ENCODE results near the gene GOLGA2. TPM values are rescaled to one million over a fixed set of nuclear protein-coding genes. Genes with fewer than 3 reads are reported as not detected.

The GOLGA2 gene
- total RNA-seq, 1 donor from 2014 or later = 50.4 TPM

DNA sequence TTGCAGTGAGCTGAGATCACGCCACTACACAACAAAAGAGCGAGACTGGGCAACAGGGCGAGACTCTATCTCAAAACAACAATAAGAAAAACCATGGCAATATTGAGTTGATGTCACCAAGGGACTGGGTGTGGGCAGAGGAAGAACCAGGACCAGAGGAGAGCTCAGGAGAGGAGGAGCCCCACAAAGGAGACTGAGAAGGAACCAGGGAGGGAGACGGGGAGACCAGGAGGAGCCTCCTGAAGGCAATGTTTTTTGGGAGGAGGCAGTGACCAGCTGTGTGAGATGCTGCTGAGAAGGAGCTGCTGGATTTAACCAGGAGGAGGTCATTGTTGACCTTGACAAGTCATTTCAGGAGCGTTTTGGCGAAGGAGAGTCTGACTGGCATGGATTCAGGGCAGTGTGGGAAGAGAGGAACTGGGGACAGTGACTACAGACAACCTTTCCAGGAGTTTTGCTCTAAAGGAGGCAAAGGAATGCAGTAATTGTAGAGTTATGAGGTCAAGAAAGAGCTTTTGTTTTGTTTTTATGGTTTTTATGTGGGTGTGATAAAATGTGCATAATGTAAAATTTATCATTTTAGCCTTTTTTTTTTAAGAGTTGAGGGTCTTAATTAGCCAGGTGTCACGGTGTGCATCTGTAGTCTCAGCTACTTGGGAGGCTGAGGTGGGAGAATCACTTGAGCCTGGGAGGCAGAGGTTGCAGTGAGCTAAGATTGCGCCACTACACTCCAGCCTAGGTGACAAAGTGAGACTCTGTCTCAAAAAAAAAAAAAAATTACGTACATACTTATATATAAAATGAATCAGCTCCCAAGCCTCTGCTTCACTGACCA is 28.5 kb upstream of the GOLGA2 start:
- DNase-seq = no peak
- intact Hi-C loops (cut with micrococcal nuclease) = no loop called here
- Mint-ChIP-seq H3K4me3 (no peak overlapping the region), H3K36me3 (ENCODE audit: low read depth) (peaks cover 13% of the 10 kb centered on the region), H3K27me3 (no peaks in the 10 kb centered on the region), H3K27ac (no peak overlapping the region), H3K4me1 (no peaks in the 10 kb centered on the region), H3K9me3 (no peaks in the 10 kb centered on the region)

DNA sequence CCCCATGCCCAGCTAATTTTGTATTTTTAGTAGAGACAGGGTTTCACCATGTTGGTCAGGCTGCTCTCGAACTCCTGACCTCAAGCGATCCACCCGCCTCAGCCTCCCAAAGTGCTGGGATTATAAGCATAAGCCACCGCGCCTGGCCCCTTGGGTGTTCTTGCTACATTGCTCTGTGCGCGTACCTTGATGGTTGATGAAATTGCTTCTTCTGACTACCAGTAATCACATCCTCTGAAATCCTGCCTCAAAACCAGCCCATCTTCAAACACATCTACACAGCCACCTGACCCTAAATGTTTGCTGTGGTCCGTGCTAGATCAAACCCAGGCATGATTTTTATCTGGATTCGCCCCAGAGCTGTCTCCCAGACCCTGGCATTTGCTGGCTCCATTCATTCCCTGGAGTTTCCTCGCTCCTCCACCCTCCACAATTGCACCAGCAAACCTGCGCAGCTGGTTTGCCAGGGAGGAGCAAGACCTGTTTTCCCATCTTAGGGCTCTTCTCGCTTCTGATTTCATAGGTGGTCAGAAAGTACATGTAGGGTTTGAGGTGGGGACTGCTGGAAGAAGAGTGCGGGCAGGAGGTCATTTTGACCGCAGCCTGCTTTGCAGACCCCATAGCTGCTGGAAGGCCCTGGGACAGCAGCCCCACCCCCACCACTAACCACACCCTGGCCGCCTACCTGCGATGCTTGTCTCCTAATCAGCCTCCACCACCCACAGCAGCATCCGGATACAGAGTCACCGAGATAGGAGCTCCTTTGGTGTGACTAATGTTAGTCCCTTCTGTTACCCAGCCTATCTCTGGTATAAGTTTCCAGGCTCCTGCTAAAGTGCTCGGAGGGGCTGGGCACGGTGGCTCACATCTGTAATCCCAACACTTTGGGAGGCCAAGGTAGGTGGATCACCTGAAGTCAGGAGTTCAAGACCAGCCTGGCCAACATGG is 23.0 kb upstream of the GOLGA2 start:
- Mint-ChIP-seq H3K9me3 (no peaks in the 10 kb centered on the region), H3K4me1 (no peaks in the 10 kb centered on the region), H3K27me3 (no peaks in the 10 kb centered on the region), H3K4me3 (no peak overlapping the region), H3K27ac (no peak overlapping the region), H3K36me3 (ENCODE audit: low read depth) (no peaks in the 10 kb centered on the region)
- intact Hi-C loops (cut with micrococcal nuclease) = no loop called here
- DNase-seq = no peak

DNA sequence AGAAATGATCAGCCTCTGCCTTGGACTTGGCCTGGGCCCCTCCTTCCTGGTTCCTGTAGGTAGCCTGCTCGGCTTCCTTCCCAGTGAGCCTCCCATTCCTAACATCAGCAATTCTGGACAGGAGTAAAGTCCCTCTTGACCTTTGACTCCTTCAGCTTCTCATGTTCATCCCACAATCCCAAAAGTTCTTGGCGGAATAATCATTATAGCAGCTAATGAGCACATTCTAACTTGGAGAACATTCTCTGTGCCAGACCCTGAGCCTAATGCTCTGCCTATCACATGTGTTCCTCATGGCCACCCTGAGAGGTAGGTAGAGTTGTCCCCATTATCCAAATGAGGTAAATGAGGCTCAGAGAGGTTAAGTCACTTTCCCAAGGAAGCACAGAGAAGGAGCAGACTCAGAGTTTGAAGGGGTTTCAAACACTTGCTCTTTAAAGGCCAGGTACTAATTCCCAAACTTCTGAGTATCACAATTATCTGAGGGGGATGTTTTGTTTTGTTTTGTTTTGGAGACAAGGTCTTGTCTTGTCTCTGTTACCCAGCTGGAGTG is 21.5 kb upstream of the GOLGA2 start:
- no peak for DNase-seq
- no peaks in the 10 kb centered on the region for H3K9me3 Mint-ChIP-seq
- no peaks in the 10 kb centered on the region for H3K4me1 Mint-ChIP-seq
- no peaks in the 10 kb centered on the region for H3K27me3 Mint-ChIP-seq
- intact Hi-C loops (cut with micrococcal nuclease) = no loop called here
- no peak overlapping the region for H3K27ac Mint-ChIP-seq
- H3K4me3 Mint-ChIP-seq = no peak overlapping the region
- no peaks in the 10 kb centered on the region for H3K36me3 Mint-ChIP-seq (ENCODE audit: low read depth)

DNA sequence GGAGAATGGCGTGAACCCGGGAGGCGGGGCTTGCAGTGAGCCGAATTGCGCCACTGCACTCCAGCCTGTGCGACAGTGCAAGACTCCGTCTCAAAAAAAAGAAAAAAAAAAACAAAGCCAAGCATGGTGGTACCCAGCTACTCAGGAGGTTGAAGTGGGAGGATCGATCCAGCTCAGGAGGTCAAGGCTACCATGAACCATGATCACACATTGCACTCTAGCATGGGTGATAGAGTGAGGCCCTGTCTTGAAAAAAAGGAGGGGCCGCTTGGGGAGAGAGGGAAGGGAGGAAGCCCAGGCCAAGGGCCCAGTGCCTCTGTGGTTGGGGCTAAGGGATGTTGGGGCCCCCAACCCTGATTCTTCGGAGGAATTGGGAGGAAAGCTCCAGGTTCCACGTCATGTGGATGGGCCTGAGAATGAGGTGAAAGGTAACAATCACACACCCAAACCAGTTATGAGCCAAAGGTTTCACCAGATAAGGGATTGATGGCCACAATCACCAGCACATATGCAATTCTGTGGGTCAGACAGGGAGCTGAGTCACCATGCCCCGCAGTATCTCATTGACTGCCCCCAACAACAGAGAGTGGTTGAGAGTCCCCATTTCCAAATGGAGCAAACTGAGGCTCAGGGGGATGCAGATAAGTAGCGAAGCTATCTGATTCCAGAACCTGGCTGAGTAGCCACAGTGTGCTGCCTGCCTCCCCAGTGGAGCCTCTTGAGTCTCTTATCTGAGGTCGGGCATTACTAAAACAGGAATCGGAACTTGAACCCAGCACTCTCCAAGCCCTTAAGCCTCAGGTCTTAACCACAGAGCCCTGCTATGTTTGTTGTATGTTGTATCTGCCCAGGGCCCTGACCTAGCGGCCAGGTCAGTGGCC is 20.8 kb upstream of the GOLGA2 start:
- Mint-ChIP-seq H3K36me3 (ENCODE audit: low read depth) (no peaks in the 10 kb centered on the region), H3K27ac (no peak overlapping the region), H3K4me3 (no peak overlapping the region), H3K27me3 (no peaks in the 10 kb centered on the region), H3K9me3 (no peaks in the 10 kb centered on the region), H3K4me1 (no peaks in the 10 kb centered on the region)
- intact Hi-C loops (cut with micrococcal nuclease) = no loop called here
- no peak for DNase-seq

DNA sequence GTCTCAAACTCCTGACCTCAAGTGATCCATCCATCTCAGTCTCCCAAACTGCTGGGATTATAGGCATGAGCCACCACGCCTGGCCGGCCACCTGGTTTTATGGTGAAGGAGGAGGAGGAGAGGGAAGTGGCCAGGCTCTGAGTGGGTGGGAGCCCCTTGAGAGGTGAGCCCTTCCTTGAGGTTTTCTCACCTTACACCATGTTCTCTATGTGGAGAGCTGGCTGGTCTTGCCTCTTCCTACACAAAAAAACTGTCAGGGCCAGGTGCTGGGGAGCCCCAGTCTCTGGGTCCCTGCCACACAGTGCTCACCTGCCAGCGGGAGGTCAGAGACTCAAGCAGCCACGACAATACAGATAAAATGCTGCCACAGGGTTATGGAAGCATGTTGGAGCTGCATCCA is 18.3 kb upstream of the GOLGA2 start:
- no peak for DNase-seq
- Mint-ChIP-seq H3K4me1 (no peaks in the 10 kb centered on the region), H3K9me3 (no peaks in the 10 kb centered on the region), H3K27me3 (no peaks in the 10 kb centered on the region), H3K27ac (no peak overlapping the region), H3K36me3 (ENCODE audit: low read depth) (no peaks in the 10 kb centered on the region), H3K4me3 (no peak overlapping the region)
- intact Hi-C loops (cut with micrococcal nuclease) = loop anchor here (2.0 kb wide), 1 partner anchor 119 kb away; no protein-coding TSS in a partner anchor

DNA sequence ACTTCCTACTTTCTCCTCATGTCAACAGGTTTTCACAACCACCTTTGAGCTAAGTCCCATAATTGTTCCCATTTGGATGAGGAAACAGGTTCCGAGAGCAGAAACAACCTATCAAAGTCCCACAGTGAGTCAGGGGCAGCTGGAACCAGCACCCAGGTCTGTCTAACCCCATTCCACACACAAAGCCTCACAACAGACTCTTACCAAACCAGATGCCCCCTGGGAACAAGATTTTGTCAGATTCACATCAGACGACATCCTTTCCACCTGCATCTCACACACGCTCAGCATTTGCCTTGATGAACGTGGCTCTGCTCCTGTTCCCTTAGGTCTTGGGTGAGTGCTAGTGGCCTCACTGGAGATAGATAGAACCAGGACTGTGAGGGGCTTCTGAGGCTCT is 17.3 kb upstream of the GOLGA2 start:
- Mint-ChIP-seq H3K27ac (no peak overlapping the region), H3K4me1 (no peaks in the 10 kb centered on the region), H3K4me3 (no peak overlapping the region)

DNA sequence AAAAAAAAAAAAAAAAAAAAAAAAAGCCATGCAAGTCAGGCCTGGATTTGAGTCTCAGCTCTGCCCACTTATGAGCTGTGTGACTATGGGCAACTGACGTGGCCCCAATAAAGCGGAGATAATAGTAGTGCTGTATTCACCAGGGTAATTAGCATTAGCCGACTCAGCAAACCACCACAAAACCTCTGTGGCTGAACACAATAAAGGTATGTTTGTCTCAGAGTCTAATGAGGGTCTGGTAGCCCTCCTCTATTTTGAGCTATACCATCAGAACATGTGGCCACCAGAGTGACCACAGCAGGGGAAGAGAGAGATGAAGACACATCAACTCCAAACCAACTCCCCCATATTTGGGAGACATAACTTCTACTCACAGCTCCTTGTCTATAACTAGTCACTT is 16.2 kb upstream of the GOLGA2 start:
- Mint-ChIP-seq H3K4me3 (no peak overlapping the region), H3K9me3 (no peaks in the 10 kb centered on the region), H3K36me3 (ENCODE audit: low read depth) (no peaks in the 10 kb centered on the region), H3K4me1 (no peaks in the 10 kb centered on the region), H3K27ac (no peak overlapping the region), H3K27me3 (no peaks in the 10 kb centered on the region)
- intact Hi-C loops (cut with micrococcal nuclease) = no loop called here
- DNase-seq = no peak

More for the DNA sequence above, 17.3 kb upstream of the GOLGA2 start:
- Mint-ChIP-seq H3K27me3 (no peaks in the 10 kb centered on the region), H3K36me3 (ENCODE audit: low read depth) (no peaks in the 10 kb centered on the region), H3K9me3 (no peaks in the 10 kb centered on the region)
- no peak for DNase-seq
- intact Hi-C loops (cut with micrococcal nuclease) = no loop called here

DNA sequence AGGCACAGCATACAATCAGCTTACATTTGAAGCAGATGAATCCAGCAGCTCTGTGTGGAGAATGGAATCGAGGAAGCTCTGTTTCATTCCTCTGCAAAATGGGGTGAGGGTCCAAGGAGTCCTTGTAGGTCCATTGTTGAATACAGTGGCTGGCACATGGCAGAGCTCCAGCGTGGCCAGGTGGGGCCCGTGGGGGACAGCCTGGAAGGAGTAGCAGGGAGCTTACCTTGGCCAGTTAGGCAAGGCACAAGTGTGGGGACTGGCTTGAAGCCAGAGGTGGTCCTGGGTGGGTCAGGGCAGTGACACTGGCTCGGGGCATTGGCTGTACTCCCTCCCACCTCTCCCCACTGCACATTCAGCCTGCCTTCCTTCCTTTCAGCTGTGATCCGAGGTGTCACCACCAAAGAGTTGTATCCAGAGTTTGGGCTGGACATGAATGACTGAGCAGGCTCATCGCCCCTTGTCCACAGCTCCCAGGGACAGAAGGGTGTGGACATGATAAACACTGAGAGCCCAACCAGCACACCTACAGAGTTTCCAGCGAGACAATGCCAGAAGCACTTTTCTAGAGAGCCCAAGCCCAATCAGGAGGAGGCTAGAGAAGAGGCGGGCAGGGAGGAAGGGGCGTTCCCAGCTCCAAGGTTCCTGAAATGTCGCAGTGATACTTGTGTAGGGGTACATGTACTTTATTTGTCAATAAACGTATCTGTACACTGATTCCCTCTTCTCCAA is 12.6 kb upstream of the GOLGA2 start:
- no peak for DNase-seq
- intact Hi-C loops (cut with micrococcal nuclease) = no loop called here
- Mint-ChIP-seq H3K4me1 (no peaks in the 10 kb centered on the region), H3K36me3 (ENCODE audit: low read depth) (peaks cover 2% of the 10 kb centered on the region), H3K9me3 (no peaks in the 10 kb centered on the region), H3K27ac (no peak overlapping the region), H3K4me3 (no peak overlapping the region), H3K27me3 (no peaks in the 10 kb centered on the region)

DNA sequence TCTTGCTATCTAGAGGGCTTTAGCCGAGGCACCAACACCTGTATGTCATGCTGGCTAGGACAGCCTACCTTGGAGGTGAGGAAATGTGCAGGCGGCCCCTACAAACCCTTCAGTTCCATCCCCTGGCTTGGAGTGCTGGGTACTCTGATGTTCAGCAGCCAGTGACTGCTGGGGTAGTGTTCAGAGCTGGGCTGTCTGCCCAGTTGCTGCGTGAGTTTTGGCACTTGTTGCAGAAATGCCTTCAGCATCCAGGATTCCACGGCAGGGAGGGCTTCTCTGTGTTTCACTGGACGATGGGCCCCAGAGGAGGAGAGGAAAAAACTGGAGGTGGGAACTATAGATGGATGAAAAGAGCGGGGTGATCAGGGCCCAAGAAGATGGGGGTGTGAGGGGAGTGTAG is 10.6 kb upstream of the GOLGA2 start:
- Mint-ChIP-seq H3K4me1 (no peaks in the 10 kb centered on the region), H3K27me3 (no peaks in the 10 kb centered on the region), H3K9me3 (no peaks in the 10 kb centered on the region), H3K27ac (no peak overlapping the region), H3K4me3 (no peak overlapping the region), H3K36me3 (ENCODE audit: low read depth) (peaks cover 2% of the 10 kb centered on the region)
- intact Hi-C loops (cut with micrococcal nuclease) = no loop called here
- no peak for DNase-seq

DNA sequence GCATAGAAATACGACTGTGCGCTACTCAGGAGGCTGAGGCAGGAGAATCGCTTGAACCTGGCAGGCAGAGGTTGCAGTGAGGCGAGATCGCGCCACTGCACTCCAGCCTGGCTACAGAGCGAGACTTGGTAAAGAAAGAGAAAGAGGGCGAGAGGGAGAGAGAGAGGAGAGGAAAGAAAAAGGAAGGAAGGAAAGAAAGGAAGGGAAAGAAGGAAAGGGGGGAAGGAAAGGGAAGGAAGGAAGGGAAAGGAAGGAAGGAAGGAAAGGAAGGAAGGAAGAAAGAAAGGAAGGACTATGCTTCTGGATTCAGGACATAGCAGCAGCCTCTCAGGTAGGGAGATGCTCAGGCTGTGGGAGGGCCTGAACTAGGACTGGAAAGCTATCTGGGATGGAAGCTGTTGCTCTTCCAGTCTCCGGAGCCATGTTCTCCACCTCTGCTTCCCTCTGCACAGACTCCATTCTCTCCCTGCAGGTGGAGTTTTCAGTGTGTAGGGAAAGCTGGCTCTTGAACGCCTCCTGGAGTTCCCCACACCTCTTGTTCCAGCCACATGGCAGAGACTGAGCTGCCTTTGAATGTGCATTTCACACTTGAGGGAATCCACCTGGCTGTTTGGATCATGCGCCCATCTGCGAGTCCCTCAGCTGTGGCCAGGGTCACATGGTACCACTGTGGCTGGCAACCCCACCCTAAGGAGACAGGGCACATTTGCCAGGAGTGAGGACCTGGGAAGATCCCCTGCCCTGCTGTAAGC is 9.4 kb upstream of the GOLGA2 start:
- intact Hi-C loops (cut with micrococcal nuclease) = no loop called here
- no peak for DNase-seq
- H3K27me3 Mint-ChIP-seq = no peaks in the 10 kb centered on the region
- no peaks in the 10 kb centered on the region for H3K9me3 Mint-ChIP-seq
- H3K4me3 Mint-ChIP-seq = no peak overlapping the region
- peaks cover 2% of the 10 kb centered on the region for H3K36me3 Mint-ChIP-seq (ENCODE audit: low read depth)
- H3K27ac Mint-ChIP-seq = no peak overlapping the region
- peaks cover under 1% of the 10 kb centered on the region for H3K4me1 Mint-ChIP-seq

DNA sequence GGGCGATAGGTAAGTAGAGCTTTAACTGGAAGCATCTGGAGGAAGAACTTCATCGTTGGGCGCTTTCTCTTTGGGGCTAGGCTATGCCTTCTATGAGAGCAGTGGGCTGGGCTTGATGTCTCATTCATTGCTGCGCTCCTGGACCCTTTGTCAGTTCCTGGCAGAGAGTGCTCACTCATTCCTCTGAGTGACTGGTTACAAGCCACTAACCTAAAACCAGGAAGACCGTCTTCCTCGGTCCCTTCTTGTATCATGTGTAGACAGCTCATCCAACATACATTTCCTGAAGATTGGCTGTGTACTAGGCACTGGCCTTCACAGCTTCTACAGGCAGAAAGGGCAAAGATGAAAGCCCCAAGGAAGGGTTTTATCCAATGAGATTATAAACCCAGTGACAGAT is 6.7 kb upstream of the GOLGA2 start:
- H3K9me3 Mint-ChIP-seq = no peaks in the 10 kb centered on the region
- peaks cover 9% of the 10 kb centered on the region for H3K4me1 Mint-ChIP-seq
- no peak overlapping the region for H3K27ac Mint-ChIP-seq
- H3K27me3 Mint-ChIP-seq = no peaks in the 10 kb centered on the region
- H3K36me3 Mint-ChIP-seq (ENCODE audit: low read depth) = peaks cover 6% of the 10 kb centered on the region
- H3K4me3 Mint-ChIP-seq = no peak overlapping the region
- no peak for DNase-seq
- intact Hi-C loops (cut with micrococcal nuclease) = no loop called here

DNA sequence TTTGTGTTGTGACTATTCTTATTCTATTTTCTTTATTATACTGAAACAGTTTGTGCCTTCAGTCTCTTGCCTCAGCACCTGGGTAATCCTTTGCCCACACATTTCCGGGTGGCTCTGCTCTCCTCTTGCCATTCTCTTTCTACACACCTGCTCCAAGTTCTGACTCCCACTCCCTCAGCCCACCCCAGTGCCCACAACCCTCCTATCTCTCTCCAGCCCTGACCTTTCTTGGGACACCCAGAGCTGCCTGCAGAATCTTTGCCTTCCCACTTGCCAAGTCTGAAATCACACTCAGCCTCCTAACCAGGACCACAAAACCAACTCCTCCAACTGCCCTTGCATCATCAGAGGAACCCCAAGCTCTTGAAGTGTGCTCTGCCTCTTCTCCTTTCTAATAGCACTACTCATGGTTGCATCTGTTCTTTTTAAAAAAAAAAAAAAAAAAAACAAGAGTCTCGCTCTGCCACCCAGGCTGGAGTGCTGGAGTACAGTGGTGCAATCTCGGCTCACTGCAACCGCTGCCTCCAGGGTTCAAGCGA is 4.3 kb upstream of the GOLGA2 start:
- intact Hi-C loops (cut with micrococcal nuclease) = no loop called here
- Mint-ChIP-seq H3K27ac (no peak overlapping the region), H3K4me3 (no peak overlapping the region), H3K36me3 (ENCODE audit: low read depth) (peaks cover 15% of the 10 kb centered on the region), H3K27me3 (peaks cover 2% of the 10 kb centered on the region), H3K9me3 (no peaks in the 10 kb centered on the region), H3K4me1 (peaks cover 24% of the 10 kb centered on the region)
- DNase-seq = no peak

Measured in activated CD4-positive, alpha-beta T cell treated with anti-CD3 and anti-CD28 coated beads, Interleukin-2, amount 10 ng/mL, durations not matched to agents 24 days and 14 days (primary cell).